HTERT RPE-1 (cell line): ENCODE results near the gene VPS33B.
"Not testable (repeated sequence)": the region's sequence is repeated elsewhere in the genome, so short reads cannot be mapped to it uniquely, and the experiment has no call there.

Source experiments
- in situ Hi-C: fragments of 300-500 bp; cut with MboI; formaldehyde crosslinking; loops from 4 replicates; pipeline ENCODE4 v1.14.3; 2020; ENCODE audit warnings: low sequenced_read_pairs

The VPS33B gene

GRCh38 chr15:91022075-91022831 lies at the start of gene VPS33B:
Gene VPS33B (minus strand): TSS chr15:91022594. CDS start chr15:91022249, 345 bp downstream.
- in situ Hi-C loops, result no loop called here

DNA sequence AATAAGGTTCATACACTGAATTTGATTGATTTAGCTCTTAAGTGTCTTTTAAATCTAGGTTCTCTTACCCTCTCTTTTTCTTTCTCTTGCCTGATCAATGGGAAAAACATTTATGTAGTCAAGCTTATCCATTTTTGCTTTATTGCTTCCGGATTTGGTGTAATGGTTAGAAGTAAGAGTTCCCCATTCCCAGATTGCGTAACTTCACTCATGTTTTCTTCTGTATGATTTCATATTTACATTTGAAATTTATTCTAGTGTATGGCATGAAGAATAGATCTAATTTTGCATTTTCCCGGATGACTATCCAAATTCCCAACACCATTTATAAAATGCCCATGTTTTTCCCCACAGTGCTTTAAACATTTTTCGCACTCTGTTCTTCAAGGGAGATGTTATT lies 49.8 kb upstream of the VPS33B start:
- in situ Hi-C loops, result no loop called here

- in situ Hi-C loops, result no loop called here
These were observed 48.5 kb upstream of the VPS33B start for GRCh38 chr15:91070872-91071271.

DNA sequence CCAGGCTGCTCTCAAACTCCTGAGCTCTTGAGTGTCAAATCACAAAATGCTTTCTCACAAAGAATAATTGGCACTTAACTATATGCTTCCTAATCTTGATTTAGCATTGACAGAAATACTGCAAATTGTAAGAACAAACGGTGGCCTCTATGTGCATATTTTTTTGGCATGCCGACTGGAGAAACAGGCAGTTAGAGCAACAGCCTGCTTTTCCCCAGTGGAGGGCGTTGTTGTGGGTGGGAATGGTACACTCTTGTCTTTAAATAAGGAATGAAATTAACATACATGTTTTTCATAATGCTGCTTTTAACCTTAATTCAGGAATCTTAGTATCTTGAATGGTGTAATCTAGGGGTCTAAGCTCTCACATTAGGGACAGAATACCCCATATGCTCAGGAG lies 46.6 kb upstream of the VPS33B start:
- in situ Hi-C loops, result no loop called here

GRCh38 chr15:91068436-91068835 lies 46.0 kb upstream of the VPS33B start:
- in situ Hi-C loops, result no loop called here

DNA sequence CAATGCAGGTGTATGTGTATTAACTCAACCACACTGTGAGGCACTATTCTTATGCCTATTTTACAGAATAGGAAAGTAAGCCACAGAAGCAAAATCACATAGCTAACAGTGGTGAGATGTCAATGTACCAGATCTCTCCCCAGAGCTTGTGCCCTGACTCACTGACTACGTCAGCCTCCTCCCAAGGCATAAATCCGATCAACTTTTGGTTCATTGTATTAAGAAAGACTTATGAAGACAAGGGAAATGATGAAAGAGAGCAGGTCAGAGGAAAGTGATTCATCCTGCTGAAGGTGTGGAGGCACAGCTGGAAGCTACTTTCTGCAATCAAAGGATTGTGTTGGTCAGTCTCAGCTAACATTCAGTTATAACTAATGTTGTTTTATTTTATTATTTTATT lies 44.6 kb upstream of the VPS33B start:
- in situ Hi-C loops, result no loop called here

GRCh38 chr15:91065505-91065904 lies 43.1 kb upstream of the VPS33B start:
- in situ Hi-C loops, result no loop called here

GRCh38 chr15:91061997-91062396 lies 39.6 kb upstream of the VPS33B start:
- in situ Hi-C loops, result no loop called here

- in situ Hi-C loops, result no loop called here
These were observed 38.8 kb upstream of the VPS33B start for GRCh38 chr15:91061230-91061629.

DNA sequence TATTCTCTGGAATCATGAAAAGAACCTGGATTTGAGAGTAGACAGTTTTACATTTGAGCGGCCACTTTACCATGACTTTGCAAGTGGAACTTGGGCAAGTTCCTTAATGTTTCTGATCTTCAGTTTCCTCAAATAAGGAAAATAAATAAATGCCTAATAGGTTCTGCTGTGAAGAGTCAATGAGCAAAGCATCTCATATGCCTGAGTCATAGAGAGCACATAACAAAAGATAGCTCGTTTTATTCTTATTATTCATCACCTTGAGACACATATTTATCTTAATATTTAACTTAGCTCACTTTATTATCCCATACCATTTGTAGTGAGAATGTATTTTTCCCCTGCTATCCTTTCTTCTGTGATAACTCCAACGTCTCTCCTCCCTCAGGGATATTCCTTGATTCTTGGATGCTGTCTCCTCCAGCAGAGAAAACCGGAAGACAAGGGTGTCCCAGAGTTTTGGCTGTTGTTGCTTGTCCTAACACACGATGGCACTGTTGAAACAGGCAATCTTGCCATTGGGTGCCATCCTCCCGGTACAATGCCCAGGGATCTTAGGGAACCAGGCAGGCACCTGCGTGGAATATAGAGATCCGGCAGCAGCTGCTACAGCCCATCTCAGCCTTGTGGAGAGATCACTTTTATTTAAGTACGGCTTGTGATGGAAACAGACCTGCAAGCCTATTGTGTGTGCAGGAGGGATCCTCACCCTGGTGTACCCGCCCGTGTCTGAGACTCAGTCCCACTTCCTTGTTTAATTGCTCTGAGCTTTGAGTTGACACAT lies 33.3 kb upstream of the VPS33B start:
- in situ Hi-C loops, result no loop called here

DNA sequence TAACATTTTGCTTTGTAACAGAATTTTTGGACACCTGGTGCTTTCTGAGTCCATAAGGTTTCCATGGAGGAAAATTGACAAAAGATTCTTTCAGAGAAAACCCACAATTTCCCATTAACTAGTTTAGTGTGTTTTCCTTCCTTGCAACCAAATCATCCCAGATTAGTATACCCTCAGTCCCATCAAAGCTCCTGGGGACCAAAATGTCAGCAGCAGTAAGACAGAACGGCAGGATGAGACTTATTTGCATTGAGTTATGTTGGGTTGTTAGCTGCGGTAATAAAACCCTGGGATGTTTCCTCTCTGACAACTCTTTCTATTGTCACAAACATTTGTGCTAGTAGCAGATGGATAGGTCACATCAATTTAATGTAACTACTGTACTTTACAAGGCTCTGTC lies 32.4 kb upstream of the VPS33B start:
- in situ Hi-C loops, result no loop called here

- in situ Hi-C loops, result no loop called here
These were observed 28.9 kb upstream of the VPS33B start for GRCh38 chr15:91051248-91051647.

GRCh38 chr15:91050128-91050455 lies 27.7 kb upstream of the VPS33B start:
- in situ Hi-C loops, result no loop called here

GRCh38 chr15:91049378-91050127 lies 27.2 kb upstream of the VPS33B start:
- in situ Hi-C loops, result no loop called here

GRCh38 chr15:91047545-91048199 lies 25.3 kb upstream of the VPS33B start:
- in situ Hi-C loops, result no loop called here

DNA sequence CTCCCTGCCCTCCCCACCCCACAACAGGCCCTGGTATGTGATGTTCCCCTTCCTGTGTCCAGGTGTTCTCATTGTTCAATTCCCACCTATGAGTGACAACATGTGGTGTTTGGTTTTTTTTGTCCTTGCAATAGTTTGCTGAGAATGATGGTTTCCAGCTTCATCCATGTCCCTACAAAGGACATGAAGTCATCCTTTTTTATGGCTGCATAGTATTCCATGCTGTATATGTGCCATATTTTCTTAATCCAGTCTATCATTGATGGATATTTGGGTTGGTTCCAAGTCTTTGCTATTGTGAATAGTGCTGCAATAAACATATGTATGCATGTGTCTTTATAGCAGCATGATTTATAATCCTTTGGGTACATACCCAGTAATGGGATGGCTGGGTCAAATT lies 23.7 kb upstream of the VPS33B start:
- in situ Hi-C loops, result not testable (repeated sequence)

DNA sequence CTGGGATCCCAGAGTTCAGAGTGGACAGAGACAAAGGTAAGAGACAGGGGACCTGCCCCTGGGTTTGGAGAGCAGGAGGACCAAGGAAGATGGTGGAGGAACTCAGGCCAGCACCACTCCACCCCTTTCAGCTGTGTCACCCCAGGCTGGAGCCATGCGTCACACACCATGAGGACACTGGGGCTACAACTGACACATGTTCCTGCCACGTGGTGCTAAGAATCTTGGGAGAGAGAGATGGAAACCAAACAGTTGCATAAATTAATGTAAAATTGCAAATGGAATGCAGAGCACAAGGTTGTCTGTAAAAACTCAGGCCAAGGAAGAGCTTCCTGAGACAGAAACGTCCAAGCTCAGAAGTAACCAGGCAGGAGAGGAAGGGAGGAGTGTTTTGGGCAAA lies 22.7 kb upstream of the VPS33B start:
- in situ Hi-C loops, result no loop called here

- in situ Hi-C loops, result no loop called here
These were observed 20.9 kb upstream of the VPS33B start for GRCh38 chr15:91043202-91043874.

DNA sequence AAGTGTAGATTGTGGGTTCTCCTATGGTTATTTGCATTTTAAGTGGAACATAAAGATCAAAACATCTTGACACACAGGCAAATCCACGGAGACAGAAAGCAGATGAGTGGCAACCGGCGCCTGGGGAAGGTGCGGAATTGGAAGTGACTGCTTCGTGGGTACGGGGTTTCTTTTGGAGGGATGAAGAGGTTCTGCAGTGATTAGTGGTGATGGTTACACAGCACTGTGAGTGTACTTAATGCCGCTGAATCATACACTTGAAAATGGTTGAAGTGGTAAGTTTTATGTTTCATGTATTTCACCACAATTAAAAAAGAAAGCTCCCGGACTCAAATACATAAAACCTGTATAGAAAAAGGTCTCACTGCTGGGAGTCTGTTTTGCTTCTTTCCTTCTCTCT lies 18.5 kb upstream of the VPS33B start:
- in situ Hi-C loops, result no loop called here

DNA sequence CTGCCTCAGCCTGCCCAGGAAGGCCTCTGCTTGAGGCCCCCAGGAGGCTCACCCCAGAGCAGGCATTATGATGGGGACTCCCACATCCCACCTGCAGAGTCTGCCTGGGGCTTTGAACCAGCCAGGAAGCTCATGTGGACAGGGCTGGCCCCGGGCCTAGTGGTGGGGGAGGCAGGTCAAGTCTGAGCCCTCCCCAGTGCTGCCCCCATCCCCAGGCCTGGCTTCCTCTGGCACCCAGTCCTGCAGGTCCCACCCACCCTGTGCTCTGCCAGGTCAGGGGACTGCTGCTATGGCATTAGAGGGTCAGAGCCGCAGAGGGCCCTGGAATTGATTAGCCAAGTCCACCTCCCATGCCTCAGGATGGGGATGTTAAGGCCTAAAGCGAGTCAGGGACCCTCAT lies 17.6 kb upstream of the VPS33B start:
- in situ Hi-C loops, result no loop called here
